Panc1 (cell line): Measurements from ENCODE around the gene ACSL5. TPM values are rescaled to one million over a fixed set of nuclear protein-coding genes. Genes with fewer than 3 reads are reported as not detected.

ENCODE experiments used
- ATAC-seq: fragments of 200-7000 bp; cut with Tn5 transposase; 2 replicates; pipeline ENCODE4 v1.9.1; 2020; ENCODE audit warnings: mild to moderate bottlenecking, moderate library complexity
- BruUV-seq: library from RNA; stranded (reverse); fragments of 400-500 nt; replicated peaks from 2 replicates; lab custom pipeline; 2021; lab: Mats Ljungman, UMichigan
- CTCF ChIA-PET: fragments of 300-600 bp; sonication (Branson Sonifier 250); formaldehyde crosslinking; loops from one replicate; lab custom pipeline; 2022; ENCODE audit warnings: antibody characterized with exemption; lab: Charles Lee
- POLR2A ChIA-PET: fragments of 300-600 bp; sonication (Branson Sonifier 250); formaldehyde crosslinking; loops from one replicate; lab custom pipeline; 2022; ENCODE audit warnings: antibody characterized with exemption; lab: Charles Lee
- DNase-seq: peaks from one replicate; pipeline ENCODE4 v3.0.0-alpha.2; 2010; ENCODE audit warnings: low read depth, low spot score
- H3K27ac ChIP-seq: 2 replicates; pipeline ENCODE4 v1.5.1; 2011; ENCODE audit warnings: mild to moderate bottlenecking, low read length, inconsistent platforms
- H3K27me3 ChIP-seq: fragments of 200-500 bp; sonication (Bioruptor generic); 2 replicates; pipeline ENCODE4 v1.6.0; 2014; ENCODE audit warnings: low read length, inconsistent platforms; ENCODE audit not compliant: control insufficient read depth, insufficient read depth
- H3K36me3 ChIP-seq: fragments of 200-500 bp; sonication (Bioruptor generic); 2 replicates; pipeline ENCODE4 v1.5.1; 2014; ENCODE audit warnings: inconsistent platforms, mild to moderate bottlenecking, low read length, moderate library complexity; ENCODE audit not compliant: control insufficient read depth, insufficient read depth
- H3K4me1 ChIP-seq: 2 replicates; pipeline ENCODE4 v1.5.1; 2011; ENCODE audit warnings: inconsistent platforms, mild to moderate bottlenecking, low read length, moderate library complexity; ENCODE audit not compliant: control insufficient read depth, insufficient read depth
- H3K4me3 ChIP-seq, 2 experiments: 2 replicates each; pipeline ENCODE4 v1.5.1; 2011 to 2012; ENCODE audit warnings: low read depth in 2 of 2, low read length in 2 of 2, mild to moderate bottlenecking in 2 of 2, inconsistent platforms in 1 of 2, moderate library complexity in 1 of 2
- H3K9me3 ChIP-seq: fragments of 200-500 bp; sonication (Bioruptor generic); 2 replicates; pipeline ENCODE4 v1.5.1; 2014; ENCODE audit warnings: low read depth, mild to moderate bottlenecking, inconsistent platforms, low read length, moderate library complexity; ENCODE audit not compliant: control insufficient read depth, insufficient read depth
- POLR2AphosphoS5 ChIP-seq: IDR thresholded peaks from 2 replicates; pipeline ENCODE4 v1.6.1; 2012; ENCODE audit warnings: mild to moderate bottlenecking, low read depth, low read length, moderate library complexity
- SIN3A ChIP-seq: IDR thresholded peaks from 2 replicates; pipeline ENCODE4 v1.6.1; 2012; ENCODE audit warnings: low read depth, mild to moderate bottlenecking, low read length, moderate library complexity, borderline replicate concordance; ENCODE audit not compliant: insufficient read depth
- TCF7L2 ChIP-seq: IDR thresholded peaks from 2 replicates; pipeline ENCODE4 v1.6.1; 2011; ENCODE audit warnings: mild to moderate bottlenecking, low read depth, low read length, inconsistent platforms
- in situ Hi-C: cut with HindIII; loops from 2 replicates; pipeline ENCODE4 v1.10.0; 2016; ENCODE audit warnings: low sequenced_read_pairs, low pct_unique_long_range_greater_than_20kb
- intact Hi-C: fragments of 100-400 bp; cut with micrococcal nuclease; formaldehyde crosslinking; loops from one replicate; pipeline ENCODE4 v1.10.0; 2022; ENCODE audit not compliant: unreplicated experiment
- total RNA-seq: library from RNA; stranded (reverse); gene quantifications from one replicate; pipeline ENCODE4 v1.2.1, GENCODE V29; 2021; ENCODE audit not compliant: unreplicated experiment
- TF ChIP-seq, protein P1 (sequence below), 2 experiments: IDR thresholded peaks; 2 replicates each; pipeline ENCODE4 v1.6.1; 2011 to 2012; ENCODE audit warnings: low read depth in 2 of 2, control low read depth in 1 of 2, low read length in 1 of 2, mild to moderate bottlenecking in 1 of 2, moderate library complexity in 1 of 2; ENCODE audit not compliant: insufficient read depth in 1 of 2
- TF ChIP-seq, protein P2 (sequence below): fragments of 450-650 bp; IDR thresholded peaks from 2 replicates; pipeline ENCODE4 v1.5.1; 2017; ENCODE audit warnings: mild to moderate bottlenecking

Gene ACSL5
- total RNA-seq, 1 experiment from 2014 or later: 2.4 TPM

- Histone ChIP-seq H3K4me3 (no peak overlapping the region), H3K36me3 (no peaks in the 10 kb centered on the region), H3K27me3 (no peaks in the 10 kb centered on the region), H3K4me1 (no peaks in the 10 kb centered on the region), H3K27ac (no peak overlapping the region), H3K9me3 (no peaks in the 10 kb centered on the region)
- CTCF ChIA-PET: no interaction called here
- POLR2A ChIA-PET: no interaction called here
- no peak for ATAC-seq
- DNase-seq: no peak
- in situ Hi-C loops: no loop called here
- intact Hi-C loops: no loop called here
- TF ChIP-seq, protein P1, sequence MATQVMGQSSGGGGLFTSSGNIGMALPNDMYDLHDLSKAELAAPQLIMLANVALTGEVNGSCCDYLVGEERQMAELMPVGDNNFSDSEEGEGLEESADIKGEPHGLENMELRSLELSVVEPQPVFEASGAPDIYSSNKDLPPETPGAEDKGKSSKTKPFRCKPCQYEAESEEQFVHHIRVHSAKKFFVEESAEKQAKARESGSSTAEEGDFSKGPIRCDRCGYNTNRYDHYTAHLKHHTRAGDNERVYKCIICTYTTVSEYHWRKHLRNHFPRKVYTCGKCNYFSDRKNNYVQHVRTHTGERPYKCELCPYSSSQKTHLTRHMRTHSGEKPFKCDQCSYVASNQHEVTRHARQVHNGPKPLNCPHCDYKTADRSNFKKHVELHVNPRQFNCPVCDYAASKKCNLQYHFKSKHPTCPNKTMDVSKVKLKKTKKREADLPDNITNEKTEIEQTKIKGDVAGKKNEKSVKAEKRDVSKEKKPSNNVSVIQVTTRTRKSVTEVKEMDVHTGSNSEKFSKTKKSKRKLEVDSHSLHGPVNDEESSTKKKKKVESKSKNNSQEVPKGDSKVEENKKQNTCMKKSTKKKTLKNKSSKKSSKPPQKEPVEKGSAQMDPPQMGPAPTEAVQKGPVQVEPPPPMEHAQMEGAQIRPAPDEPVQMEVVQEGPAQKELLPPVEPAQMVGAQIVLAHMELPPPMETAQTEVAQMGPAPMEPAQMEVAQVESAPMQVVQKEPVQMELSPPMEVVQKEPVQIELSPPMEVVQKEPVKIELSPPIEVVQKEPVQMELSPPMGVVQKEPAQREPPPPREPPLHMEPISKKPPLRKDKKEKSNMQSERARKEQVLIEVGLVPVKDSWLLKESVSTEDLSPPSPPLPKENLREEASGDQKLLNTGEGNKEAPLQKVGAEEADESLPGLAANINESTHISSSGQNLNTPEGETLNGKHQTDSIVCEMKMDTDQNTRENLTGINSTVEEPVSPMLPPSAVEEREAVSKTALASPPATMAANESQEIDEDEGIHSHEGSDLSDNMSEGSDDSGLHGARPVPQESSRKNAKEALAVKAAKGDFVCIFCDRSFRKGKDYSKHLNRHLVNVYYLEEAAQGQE (IDR thresholded peaks at IDR 0.05; ENCODE audit: insufficient read depth in 1 of 2, low read depth in 2 of 2, low read length in 1 of 2): no peak
- TF ChIP-seq TCF7L2 (no peak), POLR2AphosphoS5 (no peak), SIN3A (no peak)
- TF ChIP-seq, protein P2, sequence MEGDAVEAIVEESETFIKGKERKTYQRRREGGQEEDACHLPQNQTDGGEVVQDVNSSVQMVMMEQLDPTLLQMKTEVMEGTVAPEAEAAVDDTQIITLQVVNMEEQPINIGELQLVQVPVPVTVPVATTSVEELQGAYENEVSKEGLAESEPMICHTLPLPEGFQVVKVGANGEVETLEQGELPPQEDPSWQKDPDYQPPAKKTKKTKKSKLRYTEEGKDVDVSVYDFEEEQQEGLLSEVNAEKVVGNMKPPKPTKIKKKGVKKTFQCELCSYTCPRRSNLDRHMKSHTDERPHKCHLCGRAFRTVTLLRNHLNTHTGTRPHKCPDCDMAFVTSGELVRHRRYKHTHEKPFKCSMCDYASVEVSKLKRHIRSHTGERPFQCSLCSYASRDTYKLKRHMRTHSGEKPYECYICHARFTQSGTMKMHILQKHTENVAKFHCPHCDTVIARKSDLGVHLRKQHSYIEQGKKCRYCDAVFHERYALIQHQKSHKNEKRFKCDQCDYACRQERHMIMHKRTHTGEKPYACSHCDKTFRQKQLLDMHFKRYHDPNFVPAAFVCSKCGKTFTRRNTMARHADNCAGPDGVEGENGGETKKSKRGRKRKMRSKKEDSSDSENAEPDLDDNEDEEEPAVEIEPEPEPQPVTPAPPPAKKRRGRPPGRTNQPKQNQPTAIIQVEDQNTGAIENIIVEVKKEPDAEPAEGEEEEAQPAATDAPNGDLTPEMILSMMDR: no peak
- BruUV-seq: no TSS peak
Observed at GRCh38 chr10:112367516-112367915, 6.4 kb upstream of the ACSL5 start.

DNA sequence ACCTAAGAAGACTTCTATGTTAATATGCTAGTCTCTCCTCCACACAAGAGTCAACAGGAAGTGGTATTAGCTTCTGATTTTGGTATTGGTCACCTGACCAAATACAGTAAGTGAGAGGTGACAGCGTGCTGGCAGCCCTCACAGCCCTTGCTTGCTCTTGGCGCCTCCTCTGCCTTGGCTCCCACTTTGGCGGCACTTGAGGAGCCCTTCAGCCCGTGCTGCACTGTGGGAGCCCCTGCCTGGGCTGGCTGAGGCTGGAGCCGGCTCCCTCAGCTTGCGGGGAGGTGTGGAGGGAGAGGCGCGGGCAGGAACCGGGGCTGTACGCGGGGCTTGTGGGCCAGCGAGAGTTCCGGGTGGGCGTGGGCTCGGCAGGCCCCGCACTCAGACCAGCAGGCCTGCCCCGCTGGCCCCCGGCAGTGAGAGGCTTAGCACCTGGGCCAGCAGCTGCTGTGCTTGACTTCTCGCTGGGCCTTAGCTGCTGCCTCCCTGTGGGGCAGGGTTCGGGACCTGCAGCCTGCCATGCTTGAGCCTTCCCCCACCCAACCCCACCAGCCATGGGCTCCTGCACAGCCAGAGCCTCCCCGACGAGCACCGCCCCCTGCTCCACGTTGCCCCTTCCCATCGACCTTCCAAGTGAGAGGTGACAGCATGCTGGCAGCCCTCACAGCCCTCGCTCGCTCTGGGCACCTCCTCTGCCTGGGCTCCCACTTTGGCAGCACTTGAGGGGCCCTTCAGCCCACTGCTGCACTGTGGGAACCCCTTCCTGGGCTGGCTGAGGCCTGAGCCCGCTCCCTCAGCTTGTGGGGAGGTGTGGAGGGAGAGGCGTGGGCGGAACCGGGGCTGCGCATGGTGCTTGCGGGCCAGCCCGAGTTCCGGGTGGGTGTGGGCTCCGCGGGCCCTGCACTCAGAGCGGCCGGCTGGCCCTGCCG lies 4.2 kb upstream of the ACSL5 start:
- no peaks in the 10 kb centered on the region for H3K27me3 ChIP-seq
- ATAC-seq (no peak), DNase-seq (no peak)
- CTCF ChIA-PET: no interaction called here
- no peaks in the 10 kb centered on the region for H3K9me3 ChIP-seq
- intact Hi-C loops (no loop called here), in situ Hi-C loops (no loop called here)
- H3K4me3 ChIP-seq: no peak overlapping the region
- no peaks in the 10 kb centered on the region for H3K36me3 ChIP-seq
- H3K4me1 ChIP-seq: no peaks in the 10 kb centered on the region; the same call in 1 of the 2 replicates
- POLR2A ChIA-PET: no interaction called here
- BruUV-seq: no TSS peak
- H3K27ac ChIP-seq: no peak overlapping the region
- TF ChIP-seq, protein P2: no peak
- TF ChIP-seq, protein P1 (IDR thresholded peaks at IDR 0.05; ENCODE audit: insufficient read depth in 1 of 2, low read depth in 2 of 2, low read length in 1 of 2): no peak
- TF ChIP-seq POLR2AphosphoS5 (no peak), TCF7L2 (no peak), SIN3A (no peak)
